IPS-18c (cell line): ENCODE measurements around the gene SLC8A1.

Experiments used
- H3K4me3 ChIP-seq: 2 replicates; pipeline ENCODE4 v1.7.0; 2013; ENCODE audit warnings: low read depth, mild to moderate bottlenecking, low read length, moderate library complexity; ENCODE audit not compliant: insufficient read depth
- H3K9me3 ChIP-seq: one replicate; pipeline ENCODE4 v1.6.1; 2013; ENCODE audit warnings: mild to moderate bottlenecking, low read length, moderate library complexity; ENCODE audit not compliant: control insufficient read depth, insufficient read depth

SLC8A1 gene

DNA sequence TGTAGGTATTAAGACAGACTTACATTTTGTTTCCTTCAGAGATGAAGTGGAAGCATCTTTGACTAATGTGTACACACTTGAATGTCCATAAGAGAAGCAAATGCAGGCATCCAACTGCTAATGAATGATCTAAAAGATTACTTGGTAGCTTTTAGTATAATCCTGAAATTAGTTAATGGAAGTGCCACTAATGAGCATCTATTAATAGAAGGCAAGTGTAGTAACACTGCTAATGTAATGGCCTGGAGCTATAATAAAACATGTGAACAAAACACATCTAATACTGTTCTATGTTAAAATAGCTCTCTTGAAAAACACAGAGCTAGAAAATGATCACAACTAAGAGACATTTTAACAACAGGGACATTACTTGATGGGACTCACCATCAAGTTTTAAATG lies 225.3 kb downstream of the SLC8A1 start:
- Histone ChIP-seq H3K4me3 (no peak overlapping the region), H3K9me3 (no peaks in the 10 kb centered on the region)

- Histone ChIP-seq H3K4me3 (no peak overlapping the region), H3K9me3 (no peaks in the 10 kb centered on the region)
Observed at GRCh38 chr2:40225670-40226210, 226.2 kb downstream of the SLC8A1 start.

DNA sequence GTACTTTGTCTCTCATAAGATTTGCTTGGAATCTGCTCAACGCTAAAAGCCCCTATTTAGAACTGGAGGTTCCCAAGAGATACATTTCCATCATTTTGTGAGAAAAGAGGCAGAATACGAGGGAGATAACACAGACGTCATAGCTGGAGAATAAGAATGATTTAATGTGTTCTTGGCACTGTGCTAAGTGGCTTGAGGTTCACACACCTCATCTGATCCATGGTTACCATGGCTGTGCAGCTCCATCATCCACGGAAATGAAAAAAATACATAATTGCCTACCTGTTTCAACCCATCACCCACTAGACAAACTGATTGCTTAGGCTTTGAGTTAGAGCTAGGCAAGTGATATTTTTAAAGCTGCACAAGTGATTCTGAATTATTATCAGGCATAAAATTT lies 227.6 kb downstream of the SLC8A1 start:
- Histone ChIP-seq H3K9me3 (no peaks in the 10 kb centered on the region), H3K4me3 (no peak overlapping the region)

DNA sequence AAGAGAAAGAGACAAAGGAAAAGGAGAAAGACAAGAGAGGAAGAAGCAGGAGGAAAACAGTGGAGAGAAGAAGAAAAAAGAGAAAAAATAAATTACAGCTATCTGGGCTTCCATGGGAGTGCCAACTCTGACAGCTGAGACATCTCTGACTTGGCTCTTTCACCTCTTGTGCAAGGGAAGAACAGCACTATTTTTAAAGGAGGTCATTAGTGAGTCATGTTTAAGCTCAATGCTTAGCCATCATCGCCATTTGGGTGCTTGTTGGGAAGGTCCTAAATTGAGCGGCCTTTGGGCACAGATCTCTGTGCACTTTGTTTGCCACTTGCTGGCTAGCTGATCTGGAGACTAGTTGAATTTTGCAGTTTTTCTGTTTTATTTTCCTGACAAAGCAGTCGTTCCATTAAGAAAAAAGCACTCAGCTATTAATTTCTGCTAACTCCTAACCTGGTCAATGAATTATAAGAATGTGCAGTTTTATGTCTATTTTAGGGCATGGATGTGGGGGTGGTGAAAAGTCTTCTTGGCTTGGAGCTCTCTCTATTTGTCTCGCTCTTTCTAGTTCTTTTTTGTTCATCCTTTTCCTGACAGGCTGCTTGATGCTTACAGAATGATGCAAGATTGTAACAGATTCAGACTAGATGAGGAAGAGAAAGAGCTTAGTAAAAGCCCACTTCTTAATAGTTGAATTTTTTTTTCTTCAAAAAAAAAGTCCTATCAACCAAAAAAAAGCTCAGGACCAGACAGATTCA lies 231.5 kb downstream of the SLC8A1 start:
- H3K4me3 ChIP-seq, result no peak overlapping the region
- H3K9me3 ChIP-seq, result no peaks in the 10 kb centered on the region

DNA sequence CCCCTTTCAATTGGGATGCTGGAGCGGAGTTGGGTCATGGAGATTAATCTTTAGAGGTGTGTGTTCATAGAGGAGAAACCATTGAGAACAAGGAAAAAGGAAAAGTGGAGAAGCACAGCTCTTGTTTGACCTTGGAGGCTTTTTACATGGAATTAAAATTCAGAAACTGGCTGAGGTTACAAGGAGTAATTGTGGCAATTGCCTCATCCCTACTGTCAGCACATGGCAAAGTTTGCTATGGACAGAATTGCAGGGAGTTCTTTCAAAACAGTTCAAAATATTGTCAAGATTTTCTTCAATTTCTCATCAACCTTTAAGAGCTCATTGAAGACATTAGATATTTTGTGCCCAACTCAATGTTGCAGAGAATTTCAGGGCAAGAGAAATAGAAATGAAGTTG lies 232.7 kb downstream of the SLC8A1 start:
- Histone ChIP-seq H3K9me3 (no peaks in the 10 kb centered on the region), H3K4me3 (no peak overlapping the region)

- Histone ChIP-seq H3K9me3 (no peaks in the 10 kb centered on the region), H3K4me3 (no peak overlapping the region)
Observed at GRCh38 chr2:40218679-40219078, 233.2 kb downstream of the SLC8A1 start.

DNA sequence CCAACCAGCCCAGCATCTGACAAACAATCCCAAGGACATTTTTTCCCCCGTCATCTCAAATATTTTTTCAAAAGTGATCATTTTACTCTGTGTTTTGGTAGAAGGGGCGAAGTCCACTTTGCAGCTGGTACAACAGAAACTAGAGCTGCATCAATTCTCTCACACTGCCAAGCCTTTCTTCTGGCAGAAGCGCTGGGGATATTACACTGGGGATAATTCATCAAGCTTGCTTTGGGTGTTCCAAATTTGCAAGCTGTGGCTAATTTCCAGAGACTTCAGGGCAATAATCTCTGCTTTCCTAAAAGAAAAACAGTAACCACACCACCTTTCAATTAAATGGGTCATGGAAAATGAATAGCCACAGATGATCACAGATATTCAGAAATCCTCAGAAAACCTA lies 238.3 kb downstream of the SLC8A1 start:
- Histone ChIP-seq H3K4me3 (no peak overlapping the region), H3K9me3 (no peaks in the 10 kb centered on the region)

DNA sequence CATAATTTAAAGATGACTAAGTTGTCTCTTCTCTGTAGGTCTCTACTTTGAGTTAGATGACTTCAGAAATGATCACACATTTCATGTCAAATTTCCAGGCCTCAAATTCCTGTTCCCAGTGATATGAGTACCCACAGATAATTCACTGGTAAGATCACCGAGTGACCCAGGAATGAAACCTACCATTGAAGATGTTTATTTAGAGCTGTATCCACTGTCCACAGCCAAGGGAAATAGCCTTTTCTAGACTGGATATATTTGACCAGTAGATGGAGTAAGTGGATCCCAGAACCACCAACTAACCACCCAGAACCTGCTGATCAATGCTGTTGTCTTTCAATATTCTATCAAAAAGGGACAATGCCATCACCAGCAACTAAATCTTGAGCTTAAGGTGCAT lies 238.8 kb downstream of the SLC8A1 start:
- no peaks in the 10 kb centered on the region for H3K9me3 ChIP-seq
- no peak overlapping the region for H3K4me3 ChIP-seq

DNA sequence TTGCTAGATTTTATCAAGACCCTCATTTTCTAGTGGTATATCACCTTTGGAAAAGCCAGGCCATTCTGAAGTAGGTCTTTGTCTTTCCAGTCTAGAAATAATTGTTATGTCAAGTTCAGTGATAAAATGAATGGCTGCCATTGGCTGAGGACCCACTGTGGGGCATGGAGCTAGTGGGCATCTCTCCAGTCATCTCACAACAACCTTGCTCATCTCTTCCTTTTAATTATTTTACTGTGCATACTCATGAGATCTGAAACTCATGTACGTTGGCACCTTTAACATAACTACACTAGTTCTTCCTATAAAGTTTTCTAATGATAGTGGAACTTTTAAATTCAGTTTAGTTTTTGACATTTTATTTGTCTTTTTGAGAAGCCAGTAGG lies 240.9 kb downstream of the SLC8A1 start:
- no peak overlapping the region for H3K4me3 ChIP-seq
- no peaks in the 10 kb centered on the region for H3K9me3 ChIP-seq

GRCh38 chr2:40210344-40210967 lies 241.4 kb downstream of the SLC8A1 start:
- no peak overlapping the region for H3K4me3 ChIP-seq
- no peaks in the 10 kb centered on the region for H3K9me3 ChIP-seq

DNA sequence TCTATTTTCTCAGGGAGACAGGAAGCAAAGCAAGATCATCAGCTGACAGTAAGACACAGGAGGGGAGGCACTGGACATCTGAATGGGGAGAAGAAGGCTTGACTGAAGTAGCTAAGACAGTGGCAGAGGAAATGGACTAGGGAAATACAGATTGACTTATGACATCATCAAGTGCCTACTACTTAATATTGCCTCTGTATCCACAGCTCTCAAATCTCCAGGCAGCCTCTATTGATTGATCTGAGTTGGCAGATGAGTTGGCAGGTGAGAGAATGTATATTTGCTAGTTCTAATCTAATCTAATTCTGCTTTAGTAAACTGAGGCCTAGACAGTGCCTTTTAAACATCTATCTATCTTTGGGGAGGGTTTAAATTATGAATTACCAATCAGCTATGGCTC lies 242.1 kb downstream of the SLC8A1 start:
- H3K9me3 ChIP-seq, result no peaks in the 10 kb centered on the region
- no peak overlapping the region for H3K4me3 ChIP-seq

GRCh38 chr2:40208463-40208862 lies 243.4 kb downstream of the SLC8A1 start:
- Histone ChIP-seq H3K4me3 (no peak overlapping the region), H3K9me3 (no peaks in the 10 kb centered on the region)

DNA sequence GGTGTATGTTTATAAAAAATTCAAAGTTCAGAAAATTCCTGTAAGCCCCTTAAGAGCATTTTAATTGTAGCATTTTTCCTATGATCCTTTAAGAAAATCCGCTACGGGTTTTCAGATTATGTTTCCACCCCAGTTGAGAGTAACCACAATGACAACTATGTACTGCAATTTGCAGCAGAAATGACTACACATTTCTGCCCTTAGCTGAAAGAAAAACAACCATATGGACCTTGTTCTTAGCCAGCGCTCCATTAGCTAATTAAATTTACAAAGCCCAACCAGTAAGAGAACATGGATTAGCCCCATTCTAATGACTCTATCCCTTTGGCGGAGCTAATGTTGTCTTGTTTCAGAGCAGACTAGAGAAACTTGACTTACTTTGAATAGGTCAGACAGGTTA lies 247.6 kb downstream of the SLC8A1 start:
- Histone ChIP-seq H3K9me3 (no peaks in the 10 kb centered on the region), H3K4me3 (no peak overlapping the region)

- no peak overlapping the region for H3K4me3 ChIP-seq
- no peaks in the 10 kb centered on the region for H3K9me3 ChIP-seq
Observed at GRCh38 chr2:40202798-40203400, 249.0 kb downstream of the SLC8A1 start.

DNA sequence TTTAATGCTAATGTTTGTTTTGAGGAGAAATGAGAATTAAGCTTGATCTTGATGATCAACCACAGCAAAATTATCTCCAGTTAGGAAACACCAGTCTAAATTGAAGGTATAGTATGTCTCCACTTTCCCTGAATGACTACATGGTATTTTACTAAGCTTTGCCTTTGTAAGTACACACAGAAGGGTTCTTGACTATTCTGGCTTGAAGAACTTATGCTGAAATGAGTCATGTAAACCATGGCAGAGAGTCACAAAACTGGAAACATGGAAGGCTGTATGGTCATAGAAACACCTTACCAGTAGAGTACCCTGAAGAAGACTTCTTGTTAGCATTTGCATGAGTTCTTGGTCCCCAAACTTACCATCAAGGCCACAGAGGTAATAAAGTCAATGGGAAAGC lies 250.5 kb downstream of the SLC8A1 start:
- Histone ChIP-seq H3K9me3 (no peaks in the 10 kb centered on the region), H3K4me3 (no peak overlapping the region)

DNA sequence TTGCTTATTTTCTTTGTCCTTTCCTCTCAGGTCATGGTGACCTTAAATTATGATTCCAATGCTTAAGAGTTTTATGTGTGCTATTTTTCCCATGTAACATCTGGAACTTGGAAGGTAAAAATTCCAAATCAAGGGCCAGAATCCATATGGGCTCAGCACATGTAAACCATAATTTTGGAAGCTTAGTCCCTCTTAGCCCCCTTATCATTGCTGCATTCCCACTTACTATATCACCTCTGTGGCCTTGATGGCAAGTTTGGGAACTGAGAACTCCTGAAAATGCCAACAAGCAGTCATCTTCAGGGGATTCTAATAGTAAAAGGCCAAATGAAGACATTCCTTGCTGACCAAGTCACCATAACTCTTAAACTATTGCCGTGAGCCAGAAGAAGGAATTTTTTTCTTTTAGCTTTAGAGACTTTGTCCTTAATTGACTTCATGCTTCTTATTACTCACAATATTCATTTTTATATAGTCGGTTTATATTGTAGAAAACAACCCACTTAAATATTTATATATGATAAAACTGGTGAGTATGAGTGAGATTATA lies 251.4 kb downstream of the SLC8A1 start:
- H3K9me3 ChIP-seq, result no peaks in the 10 kb centered on the region
- H3K4me3 ChIP-seq, result no peak overlapping the region

- H3K4me3 ChIP-seq, result no peak overlapping the region
- H3K9me3 ChIP-seq, result no peaks in the 10 kb centered on the region
Observed at GRCh38 chr2:40199771-40200170, 252.1 kb downstream of the SLC8A1 start.

DNA sequence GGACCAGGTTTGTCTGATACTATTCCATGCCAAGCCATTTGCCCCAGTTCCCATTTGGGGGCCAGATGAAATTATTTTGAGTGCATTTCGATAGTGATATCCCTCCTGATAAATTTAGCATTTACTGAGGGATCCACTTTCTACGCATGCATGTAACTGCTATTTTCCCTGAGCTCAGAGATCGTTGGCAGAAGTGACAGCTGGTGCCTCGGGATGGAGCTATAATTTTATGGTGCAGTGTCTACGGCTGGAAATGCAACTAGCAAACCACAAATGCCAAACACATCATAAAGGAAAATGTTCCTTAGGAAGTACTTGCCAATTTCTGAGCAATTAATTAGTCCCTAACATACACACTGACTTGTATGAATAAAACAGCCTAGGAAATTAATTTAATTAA lies 254.8 kb downstream of the SLC8A1 start:
- H3K4me3 ChIP-seq, result no peak overlapping the region
- H3K9me3 ChIP-seq, result no peaks in the 10 kb centered on the region
